ENCODE results near the gene ABCG5.

The ABCG5 gene

DNA sequence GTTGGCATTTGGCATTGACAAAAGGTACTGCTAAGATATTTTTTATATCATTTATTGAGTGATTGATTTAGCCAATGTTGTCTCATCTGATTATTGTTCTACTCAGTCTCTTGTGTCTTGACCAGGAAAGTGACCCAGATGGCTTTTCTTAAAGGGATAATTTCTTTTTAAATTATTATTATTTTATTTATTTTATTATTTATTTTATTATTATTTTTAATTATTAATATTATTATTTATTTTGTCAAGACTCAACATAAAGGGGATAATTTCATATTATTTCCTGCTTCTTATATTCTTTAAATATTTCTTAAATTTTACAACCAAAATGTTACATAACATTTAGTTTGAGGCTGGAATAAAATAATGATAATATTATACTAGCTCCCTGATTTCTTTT is 37.7 kb downstream of the ABCG5 start:
- H3K4me3 ChIP-seq (ENCODE audit: low read depth, low read length) = no peak overlapping the region
- in situ Hi-C loops (cut with HindIII; ENCODE audit: low sequenced_read_pairs) = no loop called here
- TF ChIP-seq, protein P1, sequence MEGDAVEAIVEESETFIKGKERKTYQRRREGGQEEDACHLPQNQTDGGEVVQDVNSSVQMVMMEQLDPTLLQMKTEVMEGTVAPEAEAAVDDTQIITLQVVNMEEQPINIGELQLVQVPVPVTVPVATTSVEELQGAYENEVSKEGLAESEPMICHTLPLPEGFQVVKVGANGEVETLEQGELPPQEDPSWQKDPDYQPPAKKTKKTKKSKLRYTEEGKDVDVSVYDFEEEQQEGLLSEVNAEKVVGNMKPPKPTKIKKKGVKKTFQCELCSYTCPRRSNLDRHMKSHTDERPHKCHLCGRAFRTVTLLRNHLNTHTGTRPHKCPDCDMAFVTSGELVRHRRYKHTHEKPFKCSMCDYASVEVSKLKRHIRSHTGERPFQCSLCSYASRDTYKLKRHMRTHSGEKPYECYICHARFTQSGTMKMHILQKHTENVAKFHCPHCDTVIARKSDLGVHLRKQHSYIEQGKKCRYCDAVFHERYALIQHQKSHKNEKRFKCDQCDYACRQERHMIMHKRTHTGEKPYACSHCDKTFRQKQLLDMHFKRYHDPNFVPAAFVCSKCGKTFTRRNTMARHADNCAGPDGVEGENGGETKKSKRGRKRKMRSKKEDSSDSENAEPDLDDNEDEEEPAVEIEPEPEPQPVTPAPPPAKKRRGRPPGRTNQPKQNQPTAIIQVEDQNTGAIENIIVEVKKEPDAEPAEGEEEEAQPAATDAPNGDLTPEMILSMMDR (IDR thresholded peaks at IDR 0.05; ENCODE audit: low read depth, low read length, missing control alignments) = no peak
- DNase-seq (ENCODE audit: low read depth) = no peak

DNA sequence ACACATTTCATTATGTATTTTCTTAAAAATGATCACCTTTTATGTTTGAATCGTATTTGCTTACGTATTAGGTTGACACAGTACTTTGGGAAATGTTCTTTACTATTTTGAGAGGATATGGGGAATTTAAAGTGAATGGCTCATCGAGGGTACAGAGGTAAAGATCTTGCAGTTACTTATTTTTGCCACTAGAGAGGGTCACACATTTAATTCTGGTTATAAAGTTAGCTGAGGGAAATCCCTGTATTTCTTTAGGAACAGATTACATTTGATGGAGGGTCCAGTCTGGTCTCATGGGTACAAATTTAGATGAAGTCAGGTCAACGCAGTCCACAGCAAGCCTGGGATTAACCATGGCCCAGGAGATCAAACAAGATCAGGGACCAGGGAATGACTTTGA is 40.3 kb downstream of the ABCG5 start:
- TF ChIP-seq, protein P1 (IDR thresholded peaks at IDR 0.05; ENCODE audit: low read depth, low read length, missing control alignments) = peak; percentile 7
- in situ Hi-C loops (cut with HindIII; ENCODE audit: low sequenced_read_pairs) = no loop called here
- no peak for DNase-seq (ENCODE audit: low read depth)
- H3K4me3 ChIP-seq (ENCODE audit: low read depth, low read length) = no peak overlapping the region

DNA sequence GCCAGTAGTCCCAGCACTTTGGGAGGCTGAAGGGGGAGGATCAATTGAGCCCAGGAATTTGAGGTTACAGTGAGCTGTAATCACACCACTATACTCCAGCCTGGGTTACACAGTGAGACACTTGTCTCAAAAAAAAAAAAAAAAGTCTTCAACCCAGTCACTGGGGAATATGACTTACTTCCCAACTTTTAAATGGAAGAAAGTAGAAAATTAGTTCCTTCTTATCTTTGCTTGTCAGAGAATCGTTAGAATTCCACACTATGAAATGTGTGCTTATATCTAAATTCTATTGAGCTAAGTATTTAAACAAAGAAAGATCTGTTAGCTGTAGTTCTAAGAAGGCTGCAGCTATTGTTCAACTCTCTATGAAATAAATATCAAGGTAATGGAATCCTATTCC is 42.4 kb downstream of the ABCG5 start:
- in situ Hi-C loops (cut with HindIII; ENCODE audit: low sequenced_read_pairs) = no loop called here
- no peak for DNase-seq (ENCODE audit: low read depth)
- TF ChIP-seq, protein P1 (IDR thresholded peaks at IDR 0.05; ENCODE audit: low read depth, low read length, missing control alignments) = no peak

DNA sequence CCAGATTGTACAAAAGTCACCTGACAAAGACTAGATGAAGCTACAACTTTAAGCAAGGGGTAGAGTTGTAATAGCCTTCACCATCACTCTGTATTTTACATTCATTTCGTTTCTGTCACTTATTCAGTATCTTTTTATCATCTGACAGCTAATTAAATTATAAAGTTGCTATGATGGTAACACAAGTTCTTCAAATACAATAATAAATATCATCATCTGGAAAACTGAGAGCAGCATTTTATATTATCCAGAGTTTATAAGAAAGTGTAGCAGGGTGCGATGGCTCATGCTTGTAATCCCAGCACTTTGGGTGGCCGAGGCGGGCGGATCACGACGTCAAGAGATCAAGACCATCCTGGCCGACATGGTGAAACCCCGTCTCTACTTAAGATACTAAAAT is 43.7 kb downstream of the ABCG5 start:
- H3K4me3 ChIP-seq (ENCODE audit: low read depth, low read length) = no peak overlapping the region
- DNase-seq (ENCODE audit: low read depth) = no peak
- in situ Hi-C loops (cut with HindIII; ENCODE audit: low sequenced_read_pairs) = no loop called here
- TF ChIP-seq, protein P1 (IDR thresholded peaks at IDR 0.05; ENCODE audit: low read depth, low read length, missing control alignments) = no peak

More for the DNA sequence above, 42.4 kb downstream of the ABCG5 start:
- H3K4me3 ChIP-seq (ENCODE audit: low read depth, low read length) = no peak overlapping the region

DNA sequence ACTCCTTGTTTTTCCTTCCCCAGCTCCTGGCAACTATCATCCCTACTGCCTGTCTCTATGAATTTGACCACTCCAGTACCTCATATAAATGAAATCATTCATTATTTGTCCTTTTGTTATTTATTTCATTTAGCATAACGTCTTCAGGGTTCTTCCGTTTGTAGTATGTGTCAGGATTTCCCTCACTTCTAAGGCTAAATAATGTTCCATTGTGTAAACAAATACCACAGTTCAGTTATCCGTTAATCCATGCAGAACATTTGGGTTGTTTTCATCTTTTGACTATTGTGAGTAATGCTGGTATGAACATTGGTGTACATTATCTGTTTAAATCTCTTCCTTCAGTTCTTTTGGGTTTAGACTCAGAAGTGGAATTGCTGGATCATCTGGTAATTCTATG is 46.0 kb downstream of the ABCG5 start:
- in situ Hi-C loops (cut with HindIII; ENCODE audit: low sequenced_read_pairs) = no loop called here
- TF ChIP-seq, protein P1 (IDR thresholded peaks at IDR 0.05; ENCODE audit: low read depth, low read length, missing control alignments) = no peak

DNA sequence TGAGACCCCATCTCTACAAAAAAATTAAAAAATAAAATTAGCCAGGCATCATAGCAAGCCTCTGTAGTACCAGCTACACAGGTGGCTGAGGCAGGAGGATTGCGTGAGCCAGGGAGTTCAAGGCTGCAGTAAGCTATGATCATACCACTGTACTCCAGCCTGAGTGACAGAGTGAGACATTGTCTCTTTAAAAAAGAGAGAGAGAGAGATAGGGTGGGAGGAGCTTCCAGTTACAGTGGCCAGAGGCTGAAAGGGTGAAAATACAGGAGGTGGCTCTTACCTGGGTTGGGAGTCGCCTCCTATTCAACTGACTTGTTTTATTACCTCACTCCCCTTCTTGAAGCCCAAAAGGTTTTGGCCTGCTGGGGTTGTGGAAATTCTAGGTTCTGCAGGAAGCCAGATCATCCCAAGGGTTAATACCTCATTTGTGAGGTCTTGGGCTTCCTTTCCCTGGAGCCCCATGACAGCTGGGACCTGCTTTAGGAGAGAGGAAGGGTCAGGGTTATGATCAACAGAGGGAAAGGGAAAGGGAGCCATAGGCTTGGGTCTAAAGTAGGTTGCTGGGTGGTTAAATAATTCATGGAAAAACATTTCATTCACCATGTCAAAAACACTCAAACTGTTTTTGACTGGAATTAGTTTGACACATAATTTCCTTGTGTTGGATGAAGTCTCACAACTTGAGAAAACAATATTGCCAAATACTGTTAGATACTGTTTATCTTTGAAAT is 47.4 kb downstream of the ABCG5 start:
- H3K4me3 ChIP-seq (ENCODE audit: low read depth, low read length) = no peak overlapping the region
- TF ChIP-seq, protein P1 (IDR thresholded peaks at IDR 0.05; ENCODE audit: low read depth, low read length, missing control alignments) = no peak
- in situ Hi-C loops (cut with HindIII; ENCODE audit: low sequenced_read_pairs) = no loop called here
- no peak for DNase-seq (ENCODE audit: low read depth)

More for the DNA sequence above, 46.0 kb downstream of the ABCG5 start:
- no peak for DNase-seq (ENCODE audit: low read depth)
- no peak overlapping the region for H3K4me3 ChIP-seq (ENCODE audit: low read depth, low read length)
